BLaER1 treated with 17β-estradiol and CSF1 and Interleukin-3, amounts not matched to agents 10 nM and 100 nM (cell line): ENCODE results near the gene TMEM129.
A peak's percentile ranks its signal among the peaks of the same experiment; 100 is the strongest.

ENCODE experiments used
- H3K27ac ChIP-seq, 11 experiments: shearing (Covaris generic); formaldehyde crosslinking; 2 replicates each; pipeline ENCODE4 v1.8.1; 2022
- H3K27me3 ChIP-seq, 11 experiments: shearing (Covaris generic); formaldehyde crosslinking; 2 replicates each; pipeline ENCODE4 v1.8.1; 2022
- H3K36me3 ChIP-seq, 11 experiments: shearing (Covaris generic); formaldehyde crosslinking; 2 replicates each; pipeline ENCODE4 v1.8.1; 2022
- H3K4me1 ChIP-seq, 10 experiments: shearing (Covaris generic); formaldehyde crosslinking; 2 replicates each; pipeline ENCODE4 v1.8.1; 2022
- H3K4me2 ChIP-seq, 11 experiments: shearing (Covaris generic); formaldehyde crosslinking; 2 replicates each; pipeline ENCODE4 v1.8.1; 2022
- H3K4me3 ChIP-seq, 10 experiments: shearing (Covaris generic); formaldehyde crosslinking; 2 replicates each; pipeline ENCODE4 v1.8.1; 2022
- H3K9ac ChIP-seq, 11 experiments: shearing (Covaris generic); formaldehyde crosslinking; 2 replicates each; pipeline ENCODE4 v1.8.1; 2022
- H3K9me3 ChIP-seq, 11 experiments: shearing (Covaris generic); formaldehyde crosslinking; replicated peaks in 1 of 11; 2 replicates each; pipeline ENCODE4 v1.8.1; 2022
- H4K20me1 ChIP-seq, 11 experiments: shearing (Covaris generic); formaldehyde crosslinking; 2 replicates each; pipeline ENCODE4 v1.8.1; 2022
- Cebpa-rat ChIP-seq, 11 experiments: shearing (Covaris generic); IDR thresholded peaks; 2 replicates each; pipeline ENCODE4 v1.8.1; 2022

TMEM129 gene

DNA sequence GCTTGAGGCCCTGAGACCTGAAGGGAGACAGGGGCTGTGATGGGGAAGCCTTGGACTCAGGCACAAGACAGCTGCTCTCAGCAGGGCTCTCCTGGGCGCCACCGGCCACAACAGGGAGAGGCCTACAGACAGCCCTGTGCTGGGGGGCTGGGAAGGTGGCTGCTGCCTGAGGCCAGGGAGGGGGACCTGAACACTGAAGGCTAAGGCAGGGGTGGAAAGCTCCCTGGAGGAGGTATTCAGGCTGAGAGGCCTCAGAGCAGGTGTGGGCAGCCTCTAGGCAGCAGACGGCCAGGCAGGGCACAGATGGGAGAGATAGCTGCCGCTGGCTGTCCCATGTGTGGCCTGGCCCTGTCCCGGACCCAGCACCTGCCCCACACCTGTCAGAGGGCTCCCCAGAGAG lies 33.2 kb upstream of the TMEM129 start:
- peak overlapping the region in 10 of 11 experiments; percentile 34 to 91 (median 86); a peak in 19 of 22 replicates for H3K27ac ChIP-seq
- no peak for TF ChIP-seq Cebpa-rat (IDR thresholded peaks at IDR 0.05)
- H3K4me3 ChIP-seq = no peak overlapping the region
- no peaks in the 10 kb centered on the region for H3K9me3 ChIP-seq
- no peaks in the 10 kb centered on the region for H3K36me3 ChIP-seq
- H4K20me1 ChIP-seq = no peaks in the 10 kb centered on the region
- H3K27me3 ChIP-seq = no peaks in the 10 kb centered on the region
- peaks cover 32 to 73% (median 56%) of the 10 kb centered on the region in 10 experiments for H3K4me1 ChIP-seq
- H3K9ac ChIP-seq = peak overlapping the region in 8 of 11 experiments; percentile 2 to 81 (median 76); a peak in 9 of 22 replicates
- H3K4me2 ChIP-seq = peak overlapping the region; percentile 80 to 96 (median 94)

DNA sequence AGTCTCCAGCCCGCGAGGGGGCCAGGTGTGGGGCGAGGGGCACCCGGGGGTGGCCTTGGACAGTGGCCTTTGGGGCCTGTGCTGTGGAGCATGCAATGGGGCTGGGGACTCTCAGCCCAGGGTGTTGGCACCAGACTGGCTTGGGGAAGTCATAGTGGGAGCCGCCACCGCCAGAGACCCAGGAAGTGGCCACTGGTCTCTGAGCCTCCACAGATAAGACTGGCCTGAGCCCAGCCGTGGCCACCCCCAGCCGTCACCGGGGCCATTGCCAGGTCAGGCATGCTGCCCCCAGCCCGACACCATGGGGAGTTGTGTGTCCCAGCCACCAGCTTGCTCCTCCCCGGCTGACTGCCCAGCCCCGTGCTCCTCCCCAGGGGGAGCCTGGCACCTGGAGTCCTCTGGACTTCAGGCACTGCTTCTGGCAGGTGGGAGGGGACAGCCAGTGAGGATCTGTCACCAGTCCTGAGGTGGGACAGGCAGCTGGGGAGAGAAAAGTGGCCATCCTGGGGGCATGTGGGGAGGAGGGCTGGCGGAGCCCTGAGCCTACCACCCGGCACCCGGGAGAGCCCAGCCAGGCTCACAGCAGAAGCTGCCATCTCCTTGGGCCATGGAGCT lies 32.7 kb upstream of the TMEM129 start:
- Histone ChIP-seq H3K4me2 (peak overlapping the region; percentile 80 to 96 (median 94)), H3K27ac (peak overlapping the region in 10 of 11 experiments; percentile 74 to 91 (median 86); a peak in 20 of 22 replicates), H4K20me1 (no peaks in the 10 kb centered on the region), H3K4me3 (no peak overlapping the region), H3K4me1 (peaks cover 32 to 71% (median 54%) of the 10 kb centered on the region in 10 experiments), H3K9ac (peak overlapping the region in 9 of 11 experiments; percentile 2 to 83 (median 79); a peak in 15 of 22 replicates), H3K27me3 (no peaks in the 10 kb centered on the region), H3K36me3 (no peaks in the 10 kb centered on the region), H3K9me3 (no peaks in the 10 kb centered on the region)
- no peak for TF ChIP-seq Cebpa-rat (IDR thresholded peaks at IDR 0.05)

DNA sequence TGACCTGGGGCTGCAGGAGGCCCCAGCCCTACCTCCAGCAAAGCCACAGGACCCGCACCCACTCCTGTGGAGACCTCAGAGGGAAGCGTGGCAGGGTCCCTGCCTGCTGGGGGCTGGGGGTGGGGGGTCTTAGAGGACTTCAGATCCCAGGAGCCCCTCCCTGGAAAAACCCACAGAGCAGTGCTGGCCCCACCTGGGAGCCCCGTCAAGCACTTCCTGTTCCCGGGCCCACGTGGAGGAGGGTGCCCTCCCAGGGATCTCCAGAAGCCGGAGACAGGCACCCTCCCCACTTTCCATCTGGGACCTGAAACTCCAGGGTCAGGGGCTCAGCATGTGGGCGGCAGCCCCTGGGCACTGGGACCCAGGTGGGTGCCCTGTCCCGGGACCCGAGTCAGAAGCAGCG lies 32.2 kb upstream of the TMEM129 start:
- no peak for TF ChIP-seq Cebpa-rat (IDR thresholded peaks at IDR 0.05)
- Histone ChIP-seq H3K9ac (peak overlapping the region; percentile 76 to 83 (median 79); a peak in 21 of 22 replicates), H3K27ac (peak overlapping the region; percentile 74 to 91 (median 86)), H3K36me3 (no peaks in the 10 kb centered on the region), H3K4me2 (peak overlapping the region; percentile 80 to 96 (median 94)), H3K4me1 (peaks cover 36 to 70% (median 53%) of the 10 kb centered on the region in 10 experiments), H3K27me3 (no peaks in the 10 kb centered on the region), H4K20me1 (peaks cover 0 to 2% (median 0%) of the 10 kb centered on the region in 11 experiments; a peak in 3 of 22 replicates), H3K9me3 (no peaks in the 10 kb centered on the region), H3K4me3 (peak overlapping the region in 1 of 10 experiments; percentile 45; a peak in 1 of 20 replicates)

DNA sequence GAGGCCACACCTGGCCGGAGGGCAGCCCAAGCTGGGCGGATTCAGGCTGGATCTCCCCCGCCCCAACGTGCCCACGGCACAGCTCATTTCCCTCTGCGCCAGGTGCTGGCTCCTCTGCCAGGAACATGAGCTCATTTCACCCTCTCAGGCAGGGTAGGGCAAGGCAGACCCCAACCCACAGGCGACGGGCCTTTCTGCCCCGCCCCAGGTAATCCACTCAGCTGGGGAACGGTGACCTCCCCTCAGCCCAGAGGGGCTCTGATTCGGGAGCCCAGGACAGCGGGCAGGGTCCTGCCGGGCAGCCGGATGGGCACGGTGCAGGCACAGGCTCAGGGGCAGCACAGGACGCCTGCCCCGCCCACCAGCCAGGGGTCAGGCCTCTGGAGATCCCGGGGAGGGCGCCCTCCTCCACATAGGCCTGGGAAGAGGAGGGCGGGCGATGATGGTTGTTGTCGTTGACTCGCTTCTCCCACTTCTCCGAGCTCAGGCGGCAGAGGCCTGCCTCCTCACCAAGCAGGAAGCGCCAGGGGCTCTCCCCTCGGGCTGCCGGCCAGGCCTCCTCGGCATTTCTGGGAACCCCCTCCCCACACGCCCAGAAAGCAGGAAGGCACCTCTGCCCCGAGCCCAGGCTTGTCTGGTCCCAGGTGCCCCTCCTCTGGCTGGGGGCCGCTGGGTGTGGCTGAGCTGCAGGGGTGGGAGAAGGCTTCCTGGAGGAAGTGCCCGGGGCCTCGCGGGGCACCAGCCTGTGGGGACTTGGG lies 31.3 kb upstream of the TMEM129 start:
- no peaks in the 10 kb centered on the region for H3K27me3 ChIP-seq
- H3K36me3 ChIP-seq = no peaks in the 10 kb centered on the region
- H3K4me1 ChIP-seq = peaks cover 33 to 68% (median 50%) of the 10 kb centered on the region in 10 experiments
- H4K20me1 ChIP-seq = peaks cover 0 to 11% (median under 1%) of the 10 kb centered on the region in 11 experiments; a peak in 5 of 22 replicates
- TF ChIP-seq Cebpa-rat (IDR thresholded peaks at IDR 0.05) = no peak
- peak overlapping the region in 2 of 10 experiments; percentile 13 to 45; a peak in 5 of 20 replicates for H3K4me3 ChIP-seq
- H3K4me2 ChIP-seq = peak overlapping the region; percentile 80 to 96 (median 94)
- H3K9ac ChIP-seq = peak overlapping the region; percentile 76 to 83 (median 79)
- H3K9me3 ChIP-seq = no peaks in the 10 kb centered on the region
- H3K27ac ChIP-seq = peak overlapping the region; percentile 74 to 91 (median 86)

DNA sequence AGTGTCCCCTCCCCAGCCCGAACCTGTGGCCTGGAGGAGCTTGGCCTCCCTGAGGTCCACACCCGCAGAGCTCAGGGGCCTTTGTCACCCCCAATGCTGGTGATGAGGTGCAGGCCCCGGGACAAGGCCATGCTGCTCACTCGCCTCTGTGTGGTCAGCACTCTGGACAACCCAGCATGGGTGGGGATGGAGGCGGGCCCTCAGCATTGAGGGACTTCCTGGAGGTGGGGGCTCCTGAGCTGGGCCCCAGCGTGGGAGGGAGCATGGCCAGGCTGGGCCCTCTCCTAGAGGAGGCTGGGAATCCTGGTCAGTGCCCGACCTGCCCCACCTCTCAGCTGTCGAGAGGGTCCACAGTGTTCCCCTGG lies 30.8 kb upstream of the TMEM129 start:
- Histone ChIP-seq H3K4me3 (peak overlapping the region in 1 of 10 experiments; percentile 45; a peak in 3 of 20 replicates), H3K4me1 (peaks cover 33 to 68% (median 50%) of the 10 kb centered on the region in 10 experiments), H4K20me1 (peaks cover 0 to 16% (median 4%) of the 10 kb centered on the region in 11 experiments; a peak in 8 of 22 replicates), H3K4me2 (peak overlapping the region; percentile 80 to 96 (median 94)), H3K9me3 (no peaks in the 10 kb centered on the region), H3K36me3 (no peaks in the 10 kb centered on the region), H3K9ac (peak overlapping the region; percentile 76 to 83 (median 79)), H3K27ac (peak overlapping the region; percentile 74 to 91 (median 86); a peak in 20 of 22 replicates), H3K27me3 (no peaks in the 10 kb centered on the region)
- no peak for TF ChIP-seq Cebpa-rat (IDR thresholded peaks at IDR 0.05)

DNA sequence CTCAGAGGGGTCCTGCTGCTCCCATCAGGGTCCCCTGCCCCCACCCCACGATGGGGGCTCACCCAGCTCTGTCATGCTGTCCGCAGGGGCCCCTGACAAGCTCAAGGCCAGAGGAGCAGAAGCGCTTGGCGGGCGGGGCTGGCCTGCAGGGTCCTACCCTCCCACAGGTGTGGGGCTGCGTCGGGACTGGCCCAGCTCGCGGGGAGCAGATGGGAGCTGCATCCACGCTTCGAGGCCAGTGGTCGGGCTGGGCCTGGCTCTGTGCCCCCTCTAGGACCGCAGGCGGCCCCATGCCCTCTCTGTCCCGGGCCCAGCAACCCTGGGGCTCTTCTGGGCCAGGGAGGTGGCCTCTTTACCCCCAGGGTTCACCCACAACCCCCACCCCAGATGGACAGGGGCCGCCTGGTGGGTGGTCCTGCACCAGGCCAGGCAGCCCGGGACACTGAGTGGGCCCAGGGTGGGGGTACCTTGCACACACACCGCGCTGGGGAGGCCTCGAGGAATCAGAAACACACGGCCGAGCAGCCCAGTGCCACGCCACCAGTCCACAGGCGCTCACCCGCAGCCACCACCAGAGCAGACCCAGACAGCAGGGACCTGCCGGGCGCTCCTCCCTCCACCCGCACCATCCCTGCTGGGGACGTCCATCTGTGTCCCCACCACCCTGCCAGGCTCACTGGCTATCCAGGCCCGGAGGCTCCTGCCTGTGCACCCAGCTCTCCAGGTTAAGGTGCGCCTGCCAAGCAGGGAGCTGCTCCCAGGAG lies 30.2 kb upstream of the TMEM129 start:
- Histone ChIP-seq H3K9ac (peak overlapping the region in 10 of 11 experiments; percentile 76 to 83 (median 80); a peak in 11 of 22 replicates), H3K4me3 (no peak overlapping the region), H3K27me3 (no peaks in the 10 kb centered on the region), H3K4me1 (peaks cover 33 to 68% (median 51%) of the 10 kb centered on the region in 10 experiments), H3K4me2 (peak overlapping the region; percentile 80 to 96 (median 94); a peak in 21 of 22 replicates), H3K27ac (peak overlapping the region in 6 of 11 experiments; percentile 84 to 91 (median 88); a peak in 9 of 22 replicates), H3K9me3 (no peaks in the 10 kb centered on the region), H3K36me3 (no peaks in the 10 kb centered on the region), H4K20me1 (peaks cover 0 to 22% (median 6%) of the 10 kb centered on the region in 11 experiments; a peak in 8 of 22 replicates)
- no peak for TF ChIP-seq Cebpa-rat (IDR thresholded peaks at IDR 0.05)

DNA sequence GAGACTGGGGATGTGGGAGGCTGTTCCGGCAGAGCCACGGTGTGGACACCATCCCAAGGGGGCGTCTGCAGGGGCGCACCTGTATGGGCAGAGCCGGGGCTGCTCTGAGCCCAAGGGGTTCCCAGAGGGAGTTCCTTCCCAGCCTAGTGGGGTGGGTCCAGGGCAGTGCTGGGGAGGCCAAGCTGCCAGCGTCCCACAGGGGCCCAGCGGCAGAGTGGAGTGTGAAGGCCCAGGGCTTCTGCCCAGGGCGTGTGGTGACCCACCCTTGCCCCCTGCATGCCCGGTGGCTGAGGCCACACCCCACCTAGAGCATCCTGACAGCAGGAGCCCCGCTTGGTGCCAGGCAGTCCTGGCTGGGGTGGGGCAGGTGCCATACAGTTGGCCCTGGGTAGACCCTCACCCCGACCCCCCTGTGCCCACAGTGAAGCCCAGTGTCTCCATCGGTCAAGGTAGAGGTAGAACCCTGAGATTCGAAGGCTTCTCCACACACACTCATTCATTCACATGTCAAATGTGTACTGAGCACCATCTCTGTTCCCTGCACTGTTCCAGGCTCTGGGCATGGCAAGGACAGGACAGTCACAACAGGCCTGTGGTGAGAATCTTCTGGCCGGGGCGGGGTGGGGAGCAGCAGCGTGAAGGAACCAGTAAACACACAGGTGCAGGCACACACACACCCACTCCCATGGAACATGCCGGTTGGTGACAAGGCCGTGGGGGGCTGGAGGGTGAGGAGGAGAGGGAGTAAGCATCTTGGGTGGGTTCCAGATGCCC lies 29.4 kb upstream of the TMEM129 start:
- H3K4me2 ChIP-seq = peak overlapping the region in 2 of 11 experiments; percentile 96; a peak in 4 of 22 replicates
- TF ChIP-seq Cebpa-rat (IDR thresholded peaks at IDR 0.05) = no peak
- H3K9ac ChIP-seq = no peak overlapping the region
- peaks cover 33 to 66% (median 51%) of the 10 kb centered on the region in 10 experiments for H3K4me1 ChIP-seq
- no peak overlapping the region for H3K4me3 ChIP-seq
- H3K27me3 ChIP-seq = no peaks in the 10 kb centered on the region
- H3K36me3 ChIP-seq = peaks cover 0 to 4% (median 0%) of the 10 kb centered on the region in 11 experiments; a peak in 5 of 22 replicates
- no peaks in the 10 kb centered on the region for H3K9me3 ChIP-seq
- peaks cover 0 to 30% (median 10%) of the 10 kb centered on the region in 11 experiments; a peak in 9 of 22 replicates for H4K20me1 ChIP-seq
- no peak overlapping the region for H3K27ac ChIP-seq

DNA sequence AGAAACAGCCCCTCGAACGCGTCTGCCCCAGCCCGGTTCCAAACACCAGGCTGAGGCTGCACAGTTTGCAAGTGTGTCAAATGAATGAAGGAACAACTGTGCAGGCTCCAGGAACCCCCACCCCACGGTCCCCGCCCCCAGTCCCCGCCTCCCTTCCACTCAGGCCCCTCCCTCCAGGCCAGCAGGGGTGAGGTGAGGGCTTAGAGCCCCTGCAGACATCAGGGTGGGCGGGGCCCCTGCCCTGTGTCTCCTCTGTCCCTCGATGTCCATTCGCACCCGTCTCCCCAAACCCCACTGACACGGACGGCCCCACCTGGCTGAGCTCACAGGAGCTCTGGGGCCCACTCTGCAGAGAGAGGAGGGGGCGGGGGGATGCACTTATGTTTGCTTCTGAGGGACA lies 28.7 kb upstream of the TMEM129 start:
- no peaks in the 10 kb centered on the region for H3K9me3 ChIP-seq
- no peak overlapping the region for H3K9ac ChIP-seq
- H3K27ac ChIP-seq = no peak overlapping the region
- peaks cover 0 to 37% (median 16%) of the 10 kb centered on the region in 11 experiments; a peak in 11 of 22 replicates for H4K20me1 ChIP-seq
- H3K27me3 ChIP-seq = no peaks in the 10 kb centered on the region
- peaks cover 33 to 59% (median 46%) of the 10 kb centered on the region in 10 experiments for H3K4me1 ChIP-seq
- H3K4me2 ChIP-seq = no peak overlapping the region
- no peak for TF ChIP-seq Cebpa-rat (IDR thresholded peaks at IDR 0.05)
- H3K36me3 ChIP-seq = peaks cover 4 to 12% (median 6%) of the 10 kb centered on the region in 11 experiments; a peak in 19 of 22 replicates
- H3K4me3 ChIP-seq = no peak overlapping the region
